ENCODE measurements around the gene MAP2K4. TPM values are rescaled to one million over a fixed set of nuclear protein-coding genes. Genes with fewer than 3 reads are reported as not detected.

Gene MAP2K4
- total and polyA plus RNA-seq, 2 of the 13 experiments (the other 11 are each of a cell fraction or from before 2014, with no cell fraction given) = 21.5 to 35.6 TPM

DNA sequence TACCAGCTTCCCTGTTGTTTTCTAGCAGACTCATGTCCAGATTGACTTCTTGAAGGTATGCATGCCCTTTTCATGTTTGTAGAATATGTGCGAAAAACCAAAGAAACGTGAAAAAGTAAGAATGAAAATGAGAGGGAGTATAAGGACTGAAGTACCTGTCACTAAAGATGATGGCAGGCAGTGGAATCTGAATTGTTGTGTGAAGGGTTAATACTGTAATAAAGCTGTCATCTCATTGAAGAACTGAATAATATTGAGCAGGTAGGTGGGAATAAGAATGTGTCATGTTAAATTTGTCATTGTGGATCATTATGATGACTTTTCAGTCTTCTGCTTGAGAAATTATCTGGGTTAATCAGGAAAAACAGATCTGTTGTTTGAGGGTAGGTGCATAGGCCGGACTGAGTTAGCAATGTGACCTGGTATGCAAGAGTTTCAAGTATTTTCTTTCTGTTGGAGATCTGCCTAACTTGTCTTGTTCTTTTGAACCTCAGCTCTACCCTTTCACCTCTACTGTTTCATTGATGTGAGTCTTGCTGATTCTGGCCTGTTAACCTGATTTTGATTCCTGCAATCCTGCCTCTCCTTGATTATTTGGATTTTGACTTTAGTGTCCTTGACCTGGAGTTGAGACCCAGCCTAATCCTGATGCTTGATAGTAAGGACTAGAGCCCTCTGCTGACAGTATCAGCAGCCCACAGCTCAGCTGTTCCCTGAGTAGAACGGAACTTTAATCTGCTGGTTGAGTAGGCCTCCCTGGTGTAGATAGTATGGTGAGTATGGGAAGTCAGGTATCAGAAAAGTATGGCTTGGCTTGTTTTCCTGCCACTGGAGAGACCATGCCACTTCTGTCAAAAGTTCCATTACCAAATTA, 64.6 kb downstream of the MAP2K4 start (continued):
- TF ChIP-seq, protein P1, sequence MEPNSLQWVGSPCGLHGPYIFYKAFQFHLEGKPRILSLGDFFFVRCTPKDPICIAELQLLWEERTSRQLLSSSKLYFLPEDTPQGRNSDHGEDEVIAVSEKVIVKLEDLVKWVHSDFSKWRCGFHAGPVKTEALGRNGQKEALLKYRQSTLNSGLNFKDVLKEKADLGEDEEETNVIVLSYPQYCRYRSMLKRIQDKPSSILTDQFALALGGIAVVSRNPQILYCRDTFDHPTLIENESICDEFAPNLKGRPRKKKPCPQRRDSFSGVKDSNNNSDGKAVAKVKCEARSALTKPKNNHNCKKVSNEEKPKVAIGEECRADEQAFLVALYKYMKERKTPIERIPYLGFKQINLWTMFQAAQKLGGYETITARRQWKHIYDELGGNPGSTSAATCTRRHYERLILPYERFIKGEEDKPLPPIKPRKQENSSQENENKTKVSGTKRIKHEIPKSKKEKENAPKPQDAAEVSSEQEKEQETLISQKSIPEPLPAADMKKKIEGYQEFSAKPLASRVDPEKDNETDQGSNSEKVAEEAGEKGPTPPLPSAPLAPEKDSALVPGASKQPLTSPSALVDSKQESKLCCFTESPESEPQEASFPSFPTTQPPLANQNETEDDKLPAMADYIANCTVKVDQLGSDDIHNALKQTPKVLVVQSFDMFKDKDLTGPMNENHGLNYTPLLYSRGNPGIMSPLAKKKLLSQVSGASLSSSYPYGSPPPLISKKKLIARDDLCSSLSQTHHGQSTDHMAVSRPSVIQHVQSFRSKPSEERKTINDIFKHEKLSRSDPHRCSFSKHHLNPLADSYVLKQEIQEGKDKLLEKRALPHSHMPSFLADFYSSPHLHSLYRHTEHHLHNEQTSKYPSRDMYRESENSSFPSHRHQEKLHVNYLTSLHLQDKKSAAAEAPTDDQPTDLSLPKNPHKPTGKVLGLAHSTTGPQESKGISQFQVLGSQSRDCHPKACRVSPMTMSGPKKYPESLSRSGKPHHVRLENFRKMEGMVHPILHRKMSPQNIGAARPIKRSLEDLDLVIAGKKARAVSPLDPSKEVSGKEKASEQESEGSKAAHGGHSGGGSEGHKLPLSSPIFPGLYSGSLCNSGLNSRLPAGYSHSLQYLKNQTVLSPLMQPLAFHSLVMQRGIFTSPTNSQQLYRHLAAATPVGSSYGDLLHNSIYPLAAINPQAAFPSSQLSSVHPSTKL (CRISPR knock-in tag; IDR thresholded peaks at IDR 0.05) = 0 out of 2 replicates have a peak, but pooled peaks have one; percentile 11
- TF ChIP-seq PHF5A (CRISPR knock-in tag; IDR thresholded peaks at IDR 0.05; ENCODE audit: low read depth, unreplicated experiment) (no peak), HNF4G (IDR thresholded peaks at IDR 0.05; ENCODE audit: borderline replicate concordance, low read depth, low read length) (no peak), HNF4G (CRISPR knock-in tag; IDR thresholded peaks at IDR 0.05; ENCODE audit: borderline replicate concordance, low read depth) (no peak), HOXD1 (CRISPR knock-in tag; IDR thresholded peaks at IDR 0.05) (no peak), KDM5A (IDR thresholded peaks at IDR 0.05; ENCODE audit: borderline replicate concordance, low read length) (no peak), HNRNPH1 (optimal IDR thresholded peaks at IDR 0.05; ENCODE audit: low read depth, low read length) (no peak), PAX8 (CRISPR knock-in tag; IDR thresholded peaks at IDR 0.05; ENCODE audit: borderline replicate concordance) (no peak), MEIS1 (CRISPR knock-in tag; IDR thresholded peaks at IDR 0.05; ENCODE audit: borderline replicate concordance) (no peak)
- TF ChIP-seq, protein P2, sequence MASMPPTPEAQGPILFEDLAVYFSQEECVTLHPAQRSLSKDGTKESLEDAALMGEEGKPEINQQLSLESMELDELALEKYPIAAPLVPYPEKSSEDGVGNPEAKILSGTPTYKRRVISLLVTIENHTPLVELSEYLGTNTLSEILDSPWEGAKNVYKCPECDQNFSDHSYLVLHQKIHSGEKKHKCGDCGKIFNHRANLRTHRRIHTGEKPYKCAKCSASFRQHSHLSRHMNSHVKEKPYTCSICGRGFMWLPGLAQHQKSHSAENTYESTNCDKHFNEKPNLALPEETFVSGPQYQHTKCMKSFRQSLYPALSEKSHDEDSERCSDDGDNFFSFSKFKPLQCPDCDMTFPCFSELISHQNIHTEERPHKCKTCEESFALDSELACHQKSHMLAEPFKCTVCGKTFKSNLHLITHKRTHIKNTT (CRISPR knock-in tag; IDR thresholded peaks at IDR 0.05) = no peak
- TF ChIP-seq, protein P3, sequence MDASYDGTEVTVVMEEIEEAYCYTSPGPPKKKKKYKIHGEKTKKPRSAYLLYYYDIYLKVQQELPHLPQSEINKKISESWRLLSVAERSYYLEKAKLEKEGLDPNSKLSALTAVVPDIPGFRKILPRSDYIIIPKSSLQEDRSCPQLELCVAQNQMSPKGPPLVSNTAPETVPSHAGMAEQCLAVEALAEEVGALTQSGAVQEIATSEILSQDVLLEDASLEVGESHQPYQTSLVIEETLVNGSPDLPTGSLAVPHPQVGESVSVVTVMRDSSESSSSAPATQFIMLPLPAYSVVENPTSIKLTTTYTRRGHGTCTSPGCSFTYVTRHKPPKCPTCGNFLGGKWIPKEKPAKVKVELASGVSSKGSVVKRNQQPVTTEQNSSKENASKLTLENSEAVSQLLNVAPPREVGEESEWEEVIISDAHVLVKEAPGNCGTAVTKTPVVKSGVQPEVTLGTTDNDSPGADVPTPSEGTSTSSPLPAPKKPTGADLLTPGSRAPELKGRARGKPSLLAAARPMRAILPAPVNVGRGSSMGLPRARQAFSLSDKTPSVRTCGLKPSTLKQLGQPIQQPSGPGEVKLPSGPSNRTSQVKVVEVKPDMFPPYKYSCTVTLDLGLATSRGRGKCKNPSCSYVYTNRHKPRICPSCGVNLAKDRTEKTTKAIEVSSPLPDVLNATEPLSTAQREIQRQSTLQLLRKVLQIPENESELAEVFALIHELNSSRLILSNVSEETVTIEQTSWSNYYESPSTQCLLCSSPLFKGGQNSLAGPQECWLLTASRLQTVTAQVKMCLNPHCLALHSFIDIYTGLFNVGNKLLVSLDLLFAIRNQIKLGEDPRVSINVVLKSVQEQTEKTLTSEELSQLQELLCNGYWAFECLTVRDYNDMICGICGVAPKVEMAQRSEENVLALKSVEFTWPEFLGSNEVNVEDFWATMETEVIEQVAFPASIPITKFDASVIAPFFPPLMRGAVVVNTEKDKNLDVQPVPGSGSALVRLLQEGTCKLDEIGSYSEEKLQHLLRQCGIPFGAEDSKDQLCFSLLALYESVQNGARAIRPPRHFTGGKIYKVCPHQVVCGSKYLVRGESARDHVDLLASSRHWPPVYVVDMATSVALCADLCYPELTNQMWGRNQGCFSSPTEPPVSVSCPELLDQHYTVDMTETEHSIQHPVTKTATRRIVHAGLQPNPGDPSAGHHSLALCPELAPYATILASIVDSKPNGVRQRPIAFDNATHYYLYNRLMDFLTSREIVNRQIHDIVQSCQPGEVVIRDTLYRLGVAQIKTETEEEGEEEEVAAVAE (CRISPR knock-in tag; IDR thresholded peaks at IDR 0.05; ENCODE audit: borderline replicate concordance) = no peak
- TF ChIP-seq, protein P4, sequence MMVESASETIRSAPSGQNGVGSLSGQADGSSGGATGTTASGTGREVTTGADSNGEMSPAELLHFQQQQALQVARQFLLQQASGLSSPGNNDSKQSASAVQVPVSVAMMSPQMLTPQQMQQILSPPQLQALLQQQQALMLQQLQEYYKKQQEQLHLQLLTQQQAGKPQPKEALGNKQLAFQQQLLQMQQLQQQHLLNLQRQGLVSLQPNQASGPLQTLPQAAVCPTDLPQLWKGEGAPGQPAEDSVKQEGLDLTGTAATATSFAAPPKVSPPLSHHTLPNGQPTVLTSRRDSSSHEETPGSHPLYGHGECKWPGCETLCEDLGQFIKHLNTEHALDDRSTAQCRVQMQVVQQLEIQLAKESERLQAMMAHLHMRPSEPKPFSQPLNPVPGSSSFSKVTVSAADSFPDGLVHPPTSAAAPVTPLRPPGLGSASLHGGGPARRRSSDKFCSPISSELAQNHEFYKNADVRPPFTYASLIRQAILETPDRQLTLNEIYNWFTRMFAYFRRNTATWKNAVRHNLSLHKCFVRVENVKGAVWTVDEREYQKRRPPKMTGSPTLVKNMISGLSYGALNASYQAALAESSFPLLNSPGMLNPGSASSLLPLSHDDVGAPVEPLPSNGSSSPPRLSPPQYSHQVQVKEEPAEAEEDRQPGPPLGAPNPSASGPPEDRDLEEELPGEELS (CRISPR knock-in tag; IDR thresholded peaks at IDR 0.05) = no peak
- TF ChIP-seq, protein P5, sequence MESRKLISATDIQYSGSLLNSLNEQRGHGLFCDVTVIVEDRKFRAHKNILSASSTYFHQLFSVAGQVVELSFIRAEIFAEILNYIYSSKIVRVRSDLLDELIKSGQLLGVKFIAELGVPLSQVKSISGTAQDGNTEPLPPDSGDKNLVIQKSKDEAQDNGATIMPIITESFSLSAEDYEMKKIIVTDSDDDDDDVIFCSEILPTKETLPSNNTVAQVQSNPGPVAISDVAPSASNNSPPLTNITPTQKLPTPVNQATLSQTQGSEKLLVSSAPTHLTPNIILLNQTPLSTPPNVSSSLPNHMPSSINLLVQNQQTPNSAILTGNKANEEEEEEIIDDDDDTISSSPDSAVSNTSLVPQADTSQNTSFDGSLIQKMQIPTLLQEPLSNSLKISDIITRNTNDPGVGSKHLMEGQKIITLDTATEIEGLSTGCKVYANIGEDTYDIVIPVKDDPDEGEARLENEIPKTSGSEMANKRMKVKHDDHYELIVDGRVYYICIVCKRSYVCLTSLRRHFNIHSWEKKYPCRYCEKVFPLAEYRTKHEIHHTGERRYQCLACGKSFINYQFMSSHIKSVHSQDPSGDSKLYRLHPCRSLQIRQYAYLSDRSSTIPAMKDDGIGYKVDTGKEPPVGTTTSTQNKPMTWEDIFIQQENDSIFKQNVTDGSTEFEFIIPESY (CRISPR knock-in tag; IDR thresholded peaks at IDR 0.05) = no peak
